Measurements from ENCODE around the gene NIPAL1. TPM values are rescaled to one million over a fixed set of nuclear protein-coding genes. Genes with fewer than 3 reads are reported as not detected.
A peak's percentile ranks its signal among the peaks of the same experiment; 100 is the strongest.

The NIPAL1 gene
- total RNA-seq, 6 donors from 2014 or later, result under 0.01 to 8.9 (median 2.9) TPM

- no peak for TF ChIP-seq CTCF (IDR thresholded peaks at IDR 0.05)
- TF ChIP-seq POLR2AphosphoS5 (IDR thresholded peaks at IDR 0.05), result no peak
- no peak for TF ChIP-seq EP300 (IDR thresholded peaks at IDR 0.05)
- no peak for TF ChIP-seq POLR2A (IDR thresholded peaks at IDR 0.05)
- peaks cover 0 to 14% (median 7%) of the 10 kb centered on the region in 4 donors for H3K4me1 ChIP-seq
- DNase-seq (no peak), ATAC-seq (ENCODE audit: low FRiP score in 2 of 2) (peak; percentile 12 to 35)
- 38 to 67% methylated on average over 1 of the region's 1 CpG for WGBS, 2 donors
- H3K36me3 ChIP-seq, result no peaks in the 10 kb centered on the region
- H3K9me3 ChIP-seq, result no peaks in the 10 kb centered on the region
- H3K27ac ChIP-seq, result no peak overlapping the region
- no peak overlapping the region for H3K4me3 ChIP-seq
- H3K27me3 ChIP-seq, result no peaks in the 10 kb centered on the region
Observed at GRCh38 chr4:48047896-48048295, 31.3 kb downstream of the NIPAL1 start.

GRCh38 chr4:48049483-48049882, 32.9 kb downstream of the NIPAL1 start:
- peaks cover 0 to 14% (median 7%) of the 10 kb centered on the region in 4 donors for H3K4me1 ChIP-seq
- no peak overlapping the region for H3K4me3 ChIP-seq
- no peaks in the 10 kb centered on the region for H3K27me3 ChIP-seq
- TF ChIP-seq EP300 (IDR thresholded peaks at IDR 0.05) (no peak), POLR2A (IDR thresholded peaks at IDR 0.05) (no peak)
- no peaks in the 10 kb centered on the region for H3K36me3 ChIP-seq
- no peaks in the 10 kb centered on the region for H3K9me3 ChIP-seq
- WGBS, 2 donors, result 72 to 84% methylated on average over 8 of the region's 8 CpGs
- H3K27ac ChIP-seq, result no peak overlapping the region
- DNase-seq, result peak in 1 of 2 donors; percentile 14
- no peak for ATAC-seq (ENCODE audit: low FRiP score in 2 of 2)

- no peaks in the 10 kb centered on the region for H3K9me3 ChIP-seq
- 88 to 90% methylated on average over 1 of the region's 1 CpG for WGBS, 2 donors
- TF ChIP-seq POLR2AphosphoS5 (IDR thresholded peaks at IDR 0.05) (no peak), EP300 (IDR thresholded peaks at IDR 0.05) (no peak), CTCF (IDR thresholded peaks at IDR 0.05) (no peak), POLR2A (IDR thresholded peaks at IDR 0.05) (no peak)
Observed at GRCh38 chr4:48051078-48051477, 34.5 kb downstream of the NIPAL1 start.

DNA sequence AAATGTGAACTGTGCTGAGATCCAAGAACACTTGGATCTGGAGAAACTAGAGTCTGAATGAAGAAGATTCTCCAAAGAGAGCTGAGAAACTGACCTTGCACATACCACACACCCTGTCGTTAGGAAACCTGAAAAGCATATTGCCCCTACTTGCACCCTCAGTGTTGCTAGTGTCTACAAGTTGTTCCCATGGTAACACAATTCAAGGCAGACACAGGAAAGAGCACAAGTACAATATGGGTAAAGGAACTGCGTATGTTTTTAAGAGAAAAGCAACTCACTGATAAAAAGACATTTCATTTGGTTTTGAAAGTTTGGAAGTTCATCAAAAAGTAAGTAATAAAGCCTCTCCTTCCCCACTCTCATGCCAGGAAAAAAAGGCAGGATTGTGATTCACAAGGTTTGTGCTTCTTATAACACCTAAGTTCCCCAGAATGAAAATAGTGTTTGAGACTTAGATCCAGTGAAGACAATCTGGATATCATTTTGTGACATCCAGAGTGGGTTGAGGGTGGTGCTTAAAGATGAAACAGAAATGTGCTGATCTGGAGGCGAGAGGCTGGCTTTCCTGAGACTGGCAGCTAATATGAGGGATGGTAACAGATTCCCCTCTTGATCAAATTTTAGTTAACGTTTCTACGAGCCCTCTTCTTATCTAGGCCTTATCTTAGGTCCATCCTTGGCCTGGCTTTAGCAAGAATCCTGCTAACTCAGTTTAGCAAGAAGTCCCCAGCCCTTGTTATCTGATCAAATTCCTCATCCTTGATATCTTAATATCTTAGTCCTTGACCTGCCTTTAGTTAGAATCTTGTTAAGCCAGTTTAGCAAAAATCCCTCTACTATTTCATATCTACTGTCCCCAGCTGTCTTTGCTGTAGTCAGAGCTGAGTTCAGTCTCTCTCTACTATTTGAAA, 42.3 kb downstream of the NIPAL1 start:
- WGBS, 2 donors, result 68 to 77% methylated on average over 5 of the region's 5 CpGs
- H3K9me3 ChIP-seq, result no peaks in the 10 kb centered on the region
- no peak for ATAC-seq (ENCODE audit: low FRiP score in 2 of 2)
- no peak overlapping the region for H3K4me3 ChIP-seq
- no peak for DNase-seq
- TF ChIP-seq POLR2A (IDR thresholded peaks at IDR 0.05) (no peak), POLR2AphosphoS5 (IDR thresholded peaks at IDR 0.05) (no peak), EP300 (IDR thresholded peaks at IDR 0.05) (no peak), CTCF (IDR thresholded peaks at IDR 0.05) (no peak)
- no peaks in the 10 kb centered on the region for H3K4me1 ChIP-seq
- H3K36me3 ChIP-seq, result no peaks in the 10 kb centered on the region
- no peaks in the 10 kb centered on the region for H3K27me3 ChIP-seq
- H3K27ac ChIP-seq, result no peak overlapping the region

More at GRCh38 chr4:48051078-48051477, 34.5 kb downstream of the NIPAL1 start:
- no peaks in the 10 kb centered on the region for H3K36me3 ChIP-seq
- DNase-seq, result no peak
- H3K27ac ChIP-seq, result no peak overlapping the region
- no peaks in the 10 kb centered on the region for H3K27me3 ChIP-seq
- no peak for ATAC-seq (ENCODE audit: low FRiP score in 2 of 2)
- no peak overlapping the region for H3K4me3 ChIP-seq
- peaks cover 0 to 14% (median 7%) of the 10 kb centered on the region in 4 donors for H3K4me1 ChIP-seq

DNA sequence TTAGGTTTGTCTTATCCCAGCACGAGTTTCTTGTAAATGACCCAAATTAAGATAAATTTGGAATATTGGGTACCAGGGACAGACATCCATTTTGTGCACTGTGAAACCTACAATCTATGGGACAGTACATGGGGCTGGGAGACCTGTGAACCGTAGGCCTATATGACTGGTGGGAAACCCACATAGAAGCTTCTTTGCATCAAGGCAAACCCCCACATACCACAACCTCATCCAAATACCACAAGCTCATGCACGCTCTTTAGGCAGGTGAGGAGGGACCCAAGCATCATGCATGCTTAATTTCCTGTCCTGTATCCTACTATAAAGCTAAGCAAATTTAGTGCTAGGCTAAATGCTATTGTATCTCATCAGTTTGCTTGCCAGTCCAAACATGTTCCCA, 47.8 kb downstream of the NIPAL1 start:
- no peak for ATAC-seq (ENCODE audit: low FRiP score in 2 of 2)
- WGBS, 2 donors, result 76 to 88% methylated on average over 3 of the region's 3 CpGs
- no peak for TF ChIP-seq CTCF (IDR thresholded peaks at IDR 0.05)
- TF ChIP-seq POLR2AphosphoS5 (IDR thresholded peaks at IDR 0.05), result no peak
- TF ChIP-seq EP300 (IDR thresholded peaks at IDR 0.05), result no peak
- no peak for TF ChIP-seq POLR2A (IDR thresholded peaks at IDR 0.05)
- DNase-seq, result no peak
- Histone ChIP-seq H3K27me3 (no peaks in the 10 kb centered on the region), H3K27ac (no peak overlapping the region), H3K4me1 (no peaks in the 10 kb centered on the region), H3K9me3 (no peaks in the 10 kb centered on the region), H3K36me3 (no peaks in the 10 kb centered on the region), H3K4me3 (no peak overlapping the region)
